ENCODE measurements around the gene SERPINA10. TPM values are rescaled to one million over a fixed set of nuclear protein-coding genes. Genes with fewer than 3 reads are reported as not detected.

SERPINA10 gene
- total and polyA plus RNA-seq, 2 of the 13 experiments (the other 11 are each of a cell fraction or from before 2014, with no cell fraction given), result 20.1 to 20.2 TPM

DNA sequence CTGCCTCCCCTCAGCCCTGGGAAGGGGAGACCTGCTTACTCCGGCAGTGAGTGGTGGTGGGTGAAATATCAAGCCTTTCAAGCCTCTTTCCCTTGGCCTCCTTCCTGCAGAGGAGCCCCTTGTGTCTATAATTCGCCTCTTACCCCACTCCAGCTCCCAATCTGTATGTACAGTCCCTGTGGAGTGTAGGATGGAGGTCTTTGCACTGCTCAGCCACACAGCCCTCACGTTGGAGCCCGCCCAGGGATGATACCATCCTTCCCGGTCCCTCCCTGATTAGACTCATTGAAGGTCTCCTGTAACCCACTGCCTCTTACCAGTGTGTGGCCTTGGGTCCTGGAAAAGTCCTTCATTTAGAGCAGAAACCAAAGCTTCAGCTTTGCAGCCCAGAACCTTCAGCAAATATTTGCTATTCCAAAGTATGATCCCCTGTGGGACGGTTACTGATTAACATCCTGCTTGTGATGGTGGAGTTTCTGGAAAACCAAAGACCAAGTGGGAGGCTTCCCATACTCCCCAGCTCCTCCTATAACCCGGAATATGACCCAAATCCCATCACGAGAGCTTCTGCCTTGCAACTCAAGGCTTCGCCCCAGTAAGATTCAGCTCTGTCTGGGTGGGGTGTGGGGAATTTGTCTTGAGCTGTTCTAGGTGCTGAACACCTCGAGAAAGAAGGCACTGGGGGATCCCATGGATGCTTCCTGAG is at the start of gene SERPINA10 (continued):
- TF ChIP-seq ESRRA (CRISPR knock-in tag; IDR thresholded peaks at IDR 0.05; ENCODE audit: low read depth) (no peak; the same call in 1 of the 2 replicates), ZNF44 (CRISPR knock-in tag; IDR thresholded peaks at IDR 0.05) (0 out of 2 replicates have a peak, but pooled peaks have one; percentile 45), DMAP1 (CRISPR knock-in tag; IDR thresholded peaks at IDR 0.05) (peak; percentile 68; the same call in 1 of the 2 replicates), TBX2 (CRISPR knock-in tag; IDR thresholded peaks at IDR 0.05; ENCODE audit: borderline replicate concordance) (peak; percentile 73), ZFX (CRISPR knock-in tag; IDR thresholded peaks at IDR 0.05; ENCODE audit: low read depth) (peak; percentile 61; the same call in 1 of the 2 replicates), NFYC (CRISPR knock-in tag; IDR thresholded peaks at IDR 0.05) (no peak), ZNF788 (CRISPR knock-in tag; IDR thresholded peaks at IDR 0.05; ENCODE audit: borderline replicate concordance) (no peak; the same call in 1 of the 2 replicates), NR2F1 (CRISPR knock-in tag; IDR thresholded peaks at IDR 0.05) (0 out of 4 replicates have a peak, but pooled peaks of 1 of the 2 experiments have one; percentile 27), ISX (CRISPR knock-in tag; conservative IDR thresholded peaks at IDR 0.05) (no peak), XBP1 (CRISPR knock-in tag; IDR thresholded peaks at IDR 0.05) (no peak), ZNF451 (CRISPR knock-in tag; IDR thresholded peaks at IDR 0.05) (0 out of 2 replicates have a peak, but pooled peaks have one; percentile 63), THYN1 (CRISPR knock-in tag; IDR thresholded peaks at IDR 0.05; ENCODE audit: borderline replicate concordance, low read depth) (no peak), SAP130 (CRISPR knock-in tag; IDR thresholded peaks at IDR 0.05; ENCODE audit: low read depth) (peak; percentile 89), ARNTL (CRISPR knock-in tag; IDR thresholded peaks at IDR 0.05) (peak; percentile 71; the same call in 1 of the 2 replicates)
- TF ChIP-seq, protein P1, sequence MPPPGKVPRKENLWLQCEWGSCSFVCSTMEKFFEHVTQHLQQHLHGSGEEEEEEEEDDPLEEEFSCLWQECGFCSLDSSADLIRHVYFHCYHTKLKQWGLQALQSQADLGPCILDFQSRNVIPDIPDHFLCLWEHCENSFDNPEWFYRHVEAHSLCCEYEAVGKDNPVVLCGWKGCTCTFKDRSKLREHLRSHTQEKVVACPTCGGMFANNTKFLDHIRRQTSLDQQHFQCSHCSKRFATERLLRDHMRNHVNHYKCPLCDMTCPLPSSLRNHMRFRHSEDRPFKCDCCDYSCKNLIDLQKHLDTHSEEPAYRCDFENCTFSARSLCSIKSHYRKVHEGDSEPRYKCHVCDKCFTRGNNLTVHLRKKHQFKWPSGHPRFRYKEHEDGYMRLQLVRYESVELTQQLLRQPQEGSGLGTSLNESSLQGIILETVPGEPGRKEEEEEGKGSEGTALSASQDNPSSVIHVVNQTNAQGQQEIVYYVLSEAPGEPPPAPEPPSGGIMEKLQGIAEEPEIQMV (CRISPR knock-in tag; IDR thresholded peaks at IDR 0.05; ENCODE audit: low read depth), result peak; percentile 85; the same call in 1 of the 2 replicates
- TF ChIP-seq, protein P2, sequence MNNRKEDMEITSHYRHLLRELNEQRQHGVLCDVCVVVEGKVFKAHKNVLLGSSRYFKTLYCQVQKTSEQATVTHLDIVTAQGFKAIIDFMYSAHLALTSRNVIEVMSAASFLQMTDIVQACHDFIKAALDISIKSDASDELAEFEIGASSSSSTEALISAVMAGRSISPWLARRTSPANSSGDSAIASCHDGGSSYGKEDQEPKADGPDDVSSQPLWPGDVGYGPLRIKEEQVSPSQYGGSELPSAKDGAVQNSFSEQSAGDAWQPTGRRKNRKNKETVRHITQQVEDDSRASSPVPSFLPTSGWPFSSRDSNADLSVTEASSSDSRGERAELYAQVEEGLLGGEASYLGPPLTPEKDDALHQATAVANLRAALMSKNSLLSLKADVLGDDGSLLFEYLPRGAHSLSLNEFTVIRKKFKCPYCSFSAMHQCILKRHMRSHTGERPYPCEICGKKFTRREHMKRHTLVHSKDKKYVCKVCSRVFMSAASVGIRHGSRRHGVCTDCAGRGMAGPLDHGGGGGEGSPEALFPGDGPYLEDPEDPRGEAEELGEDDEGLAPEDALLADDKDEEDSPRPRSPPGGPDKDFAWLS (CRISPR knock-in tag; IDR thresholded peaks at IDR 0.05; ENCODE audit: borderline replicate concordance), result no peak
- TF ChIP-seq, protein P3, sequence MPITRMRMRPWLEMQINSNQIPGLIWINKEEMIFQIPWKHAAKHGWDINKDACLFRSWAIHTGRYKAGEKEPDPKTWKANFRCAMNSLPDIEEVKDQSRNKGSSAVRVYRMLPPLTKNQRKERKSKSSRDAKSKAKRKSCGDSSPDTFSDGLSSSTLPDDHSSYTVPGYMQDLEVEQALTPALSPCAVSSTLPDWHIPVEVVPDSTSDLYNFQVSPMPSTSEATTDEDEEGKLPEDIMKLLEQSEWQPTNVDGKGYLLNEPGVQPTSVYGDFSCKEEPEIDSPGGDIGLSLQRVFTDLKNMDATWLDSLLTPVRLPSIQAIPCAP (CRISPR knock-in tag; IDR thresholded peaks at IDR 0.05; ENCODE audit: low read depth), result no peak
- TF ChIP-seq, protein P4, sequence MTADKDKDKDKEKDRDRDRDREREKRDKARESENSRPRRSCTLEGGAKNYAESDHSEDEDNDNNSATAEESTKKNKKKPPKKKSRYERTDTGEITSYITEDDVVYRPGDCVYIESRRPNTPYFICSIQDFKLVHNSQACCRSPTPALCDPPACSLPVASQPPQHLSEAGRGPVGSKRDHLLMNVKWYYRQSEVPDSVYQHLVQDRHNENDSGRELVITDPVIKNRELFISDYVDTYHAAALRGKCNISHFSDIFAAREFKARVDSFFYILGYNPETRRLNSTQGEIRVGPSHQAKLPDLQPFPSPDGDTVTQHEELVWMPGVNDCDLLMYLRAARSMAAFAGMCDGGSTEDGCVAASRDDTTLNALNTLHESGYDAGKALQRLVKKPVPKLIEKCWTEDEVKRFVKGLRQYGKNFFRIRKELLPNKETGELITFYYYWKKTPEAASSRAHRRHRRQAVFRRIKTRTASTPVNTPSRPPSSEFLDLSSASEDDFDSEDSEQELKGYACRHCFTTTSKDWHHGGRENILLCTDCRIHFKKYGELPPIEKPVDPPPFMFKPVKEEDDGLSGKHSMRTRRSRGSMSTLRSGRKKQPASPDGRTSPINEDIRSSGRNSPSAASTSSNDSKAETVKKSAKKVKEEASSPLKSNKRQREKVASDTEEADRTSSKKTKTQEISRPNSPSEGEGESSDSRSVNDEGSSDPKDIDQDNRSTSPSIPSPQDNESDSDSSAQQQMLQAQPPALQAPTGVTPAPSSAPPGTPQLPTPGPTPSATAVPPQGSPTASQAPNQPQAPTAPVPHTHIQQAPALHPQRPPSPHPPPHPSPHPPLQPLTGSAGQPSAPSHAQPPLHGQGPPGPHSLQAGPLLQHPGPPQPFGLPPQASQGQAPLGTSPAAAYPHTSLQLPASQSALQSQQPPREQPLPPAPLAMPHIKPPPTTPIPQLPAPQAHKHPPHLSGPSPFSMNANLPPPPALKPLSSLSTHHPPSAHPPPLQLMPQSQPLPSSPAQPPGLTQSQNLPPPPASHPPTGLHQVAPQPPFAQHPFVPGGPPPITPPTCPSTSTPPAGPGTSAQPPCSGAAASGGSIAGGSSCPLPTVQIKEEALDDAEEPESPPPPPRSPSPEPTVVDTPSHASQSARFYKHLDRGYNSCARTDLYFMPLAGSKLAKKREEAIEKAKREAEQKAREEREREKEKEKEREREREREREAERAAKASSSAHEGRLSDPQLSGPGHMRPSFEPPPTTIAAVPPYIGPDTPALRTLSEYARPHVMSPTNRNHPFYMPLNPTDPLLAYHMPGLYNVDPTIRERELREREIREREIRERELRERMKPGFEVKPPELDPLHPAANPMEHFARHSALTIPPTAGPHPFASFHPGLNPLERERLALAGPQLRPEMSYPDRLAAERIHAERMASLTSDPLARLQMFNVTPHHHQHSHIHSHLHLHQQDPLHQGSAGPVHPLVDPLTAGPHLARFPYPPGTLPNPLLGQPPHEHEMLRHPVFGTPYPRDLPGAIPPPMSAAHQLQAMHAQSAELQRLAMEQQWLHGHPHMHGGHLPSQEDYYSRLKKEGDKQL (CRISPR knock-in tag; IDR thresholded peaks at IDR 0.05; ENCODE audit: low read depth), result peak; percentile 55; the same call in 1 of the 2 replicates

Measured in HepG2 (cell line).